WTC11 (cell line): ENCODE measurements around the gene NECTIN2.

ENCODE experiments used
- CREB1 ChIP-seq: sonication (generic); formaldehyde crosslinking; IDR thresholded peaks from 2 replicates; pipeline ENCODE4 v1.8.0; 2023; ENCODE audit warnings: mild to moderate bottlenecking, missing genetic modification reagents
- CTCF ChIP-seq: fragments of 200-600 bp; IDR thresholded peaks from 2 replicates; pipeline ENCODE4 v1.8.0; 2022; ENCODE audit warnings: antibody characterized with exemption
- E2F4 ChIP-seq: sonication (generic); formaldehyde crosslinking; IDR thresholded peaks from 2 replicates; pipeline ENCODE4 v1.8.1; 2022; ENCODE audit warnings: low read depth, mild to moderate bottlenecking, moderate library complexity, missing genetic modification reagents, borderline replicate concordance
- ETV6 ChIP-seq: sonication (generic); formaldehyde crosslinking; IDR thresholded peaks from 2 replicates; pipeline ENCODE4 v1.8.1; 2022; ENCODE audit warnings: mild to moderate bottlenecking, missing genetic modification reagents
- IRF1 ChIP-seq: sonication (generic); formaldehyde crosslinking; IDR thresholded peaks from 2 replicates; pipeline ENCODE4 v1.8.0; 2023; ENCODE audit warnings: missing genetic modification reagents
- NR1H2 ChIP-seq: sonication (generic); formaldehyde crosslinking; IDR thresholded peaks from 2 replicates; pipeline ENCODE4 v1.9.0; 2021; ENCODE audit warnings: mild to moderate bottlenecking, moderate library complexity, missing genetic modification reagents
- SOX15 ChIP-seq: fragments of 250-450 bp; sonication (Bioruptor Pico); IDR thresholded peaks from 2 replicates; pipeline ENCODE4 v1.9.0; 2021; ENCODE audit warnings: mild to moderate bottlenecking
- TCF7 ChIP-seq: sonication (generic); formaldehyde crosslinking; IDR thresholded peaks from 2 replicates; pipeline ENCODE4 v1.8.0; 2022; ENCODE audit warnings: mild to moderate bottlenecking, low read depth, missing genetic modification reagents, moderate library complexity
- TEAD4 ChIP-seq: sonication (generic); formaldehyde crosslinking; IDR thresholded peaks from 2 replicates; pipeline ENCODE4 v1.8.0; 2022; ENCODE audit warnings: mild to moderate bottlenecking, missing genetic modification reagents
- USF2 ChIP-seq: sonication (generic); formaldehyde crosslinking; IDR thresholded peaks from 2 replicates; pipeline ENCODE4 v1.8.1; 2023; ENCODE audit warnings: mild to moderate bottlenecking, missing genetic modification reagents, moderate library complexity
- ZBTB21 ChIP-seq: sonication (generic); formaldehyde crosslinking; IDR thresholded peaks from 2 replicates; pipeline ENCODE4 v1.8.1; 2023; ENCODE audit warnings: mild to moderate bottlenecking, missing genetic modification reagents, borderline replicate concordance
- ZNF138 ChIP-seq: sonication (generic); formaldehyde crosslinking; conservative IDR thresholded peaks from 2 replicates; pipeline ENCODE4 v1.8.1; 2022; ENCODE audit warnings: mild to moderate bottlenecking, moderate library complexity, missing genetic modification reagents
- ZNF281 ChIP-seq: sonication (generic); formaldehyde crosslinking; IDR thresholded peaks from 2 replicates; pipeline ENCODE4 v1.8.0; 2023; ENCODE audit warnings: mild to moderate bottlenecking, missing genetic modification reagents

GRCh38 chr19:44811122-44811419 is 35.0 kb upstream of the NECTIN2 start:
- TF ChIP-seq IRF1 (CRISPR knock-in tag) (no peak), USF2 (CRISPR knock-in tag) (no peak), CTCF (no peak), TCF7 (CRISPR knock-in tag) (no peak), E2F4 (CRISPR knock-in tag) (no peak), CREB1 (no peak), ZBTB21 (CRISPR knock-in tag) (no peak), ZNF138 (no peak), ETV6 (CRISPR knock-in tag) (no peak), ZNF281 (CRISPR knock-in tag) (no peak), SOX15 (CRISPR knock-in tag) (no peak), NR1H2 (CRISPR knock-in tag) (no peak), TEAD4 (CRISPR knock-in tag) (no peak)
